GM12872 (cell line): Measurements from ENCODE around the gene GDPD4.

Source experiments
- TF ChIP-seq, protein P1 (sequence below): IDR thresholded peaks from 3 replicates; pipeline ENCODE4 v1.5.1; 2011; ENCODE audit warnings: low read depth, mild to moderate bottlenecking, low read length, moderate library complexity; ENCODE audit not compliant: insufficient read depth

The GDPD4 gene

DNA sequence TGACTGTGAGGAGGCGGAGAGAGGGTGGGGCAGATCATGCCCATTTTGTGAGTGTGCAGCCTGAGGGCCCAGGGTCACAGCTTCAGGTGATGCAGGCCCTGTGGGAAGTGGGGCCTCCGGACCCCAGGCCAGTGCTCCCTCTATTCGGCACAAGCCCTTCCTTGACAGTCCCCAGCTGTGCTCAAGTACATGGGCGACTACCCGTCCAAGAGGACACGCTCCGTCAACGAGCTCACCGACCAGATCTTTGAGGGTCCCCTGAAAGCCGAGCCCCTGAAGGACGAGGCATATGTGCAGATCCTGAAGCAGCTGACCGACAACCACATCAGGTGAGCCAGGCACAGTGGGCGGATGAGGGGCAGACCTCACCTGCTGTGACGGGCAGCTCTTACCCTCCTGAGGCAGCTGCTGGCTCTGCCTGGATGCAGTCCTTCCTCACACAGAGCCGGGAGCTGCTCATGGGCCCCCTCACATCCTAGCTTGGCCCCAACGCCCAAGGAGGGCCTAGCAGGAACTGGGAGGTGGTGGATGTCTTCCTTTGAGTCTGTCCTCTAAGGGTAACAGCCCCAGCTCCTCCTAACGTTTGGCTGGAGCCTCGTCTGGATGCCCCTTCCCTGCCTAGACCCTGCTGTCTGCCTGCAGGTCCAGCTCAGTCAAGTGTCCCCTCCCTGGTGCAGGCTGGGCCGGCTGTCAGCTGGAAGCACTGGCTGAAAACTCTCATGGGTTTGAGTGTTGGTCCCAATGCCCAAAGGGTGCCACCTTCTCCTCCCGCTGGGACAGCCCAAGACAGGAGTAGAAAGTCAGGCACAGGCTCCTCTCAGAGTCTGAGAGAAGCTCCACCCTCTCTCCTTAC lies 97.4 kb downstream of the GDPD4 start:
- TF ChIP-seq, protein P1, sequence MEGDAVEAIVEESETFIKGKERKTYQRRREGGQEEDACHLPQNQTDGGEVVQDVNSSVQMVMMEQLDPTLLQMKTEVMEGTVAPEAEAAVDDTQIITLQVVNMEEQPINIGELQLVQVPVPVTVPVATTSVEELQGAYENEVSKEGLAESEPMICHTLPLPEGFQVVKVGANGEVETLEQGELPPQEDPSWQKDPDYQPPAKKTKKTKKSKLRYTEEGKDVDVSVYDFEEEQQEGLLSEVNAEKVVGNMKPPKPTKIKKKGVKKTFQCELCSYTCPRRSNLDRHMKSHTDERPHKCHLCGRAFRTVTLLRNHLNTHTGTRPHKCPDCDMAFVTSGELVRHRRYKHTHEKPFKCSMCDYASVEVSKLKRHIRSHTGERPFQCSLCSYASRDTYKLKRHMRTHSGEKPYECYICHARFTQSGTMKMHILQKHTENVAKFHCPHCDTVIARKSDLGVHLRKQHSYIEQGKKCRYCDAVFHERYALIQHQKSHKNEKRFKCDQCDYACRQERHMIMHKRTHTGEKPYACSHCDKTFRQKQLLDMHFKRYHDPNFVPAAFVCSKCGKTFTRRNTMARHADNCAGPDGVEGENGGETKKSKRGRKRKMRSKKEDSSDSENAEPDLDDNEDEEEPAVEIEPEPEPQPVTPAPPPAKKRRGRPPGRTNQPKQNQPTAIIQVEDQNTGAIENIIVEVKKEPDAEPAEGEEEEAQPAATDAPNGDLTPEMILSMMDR = no peak

DNA sequence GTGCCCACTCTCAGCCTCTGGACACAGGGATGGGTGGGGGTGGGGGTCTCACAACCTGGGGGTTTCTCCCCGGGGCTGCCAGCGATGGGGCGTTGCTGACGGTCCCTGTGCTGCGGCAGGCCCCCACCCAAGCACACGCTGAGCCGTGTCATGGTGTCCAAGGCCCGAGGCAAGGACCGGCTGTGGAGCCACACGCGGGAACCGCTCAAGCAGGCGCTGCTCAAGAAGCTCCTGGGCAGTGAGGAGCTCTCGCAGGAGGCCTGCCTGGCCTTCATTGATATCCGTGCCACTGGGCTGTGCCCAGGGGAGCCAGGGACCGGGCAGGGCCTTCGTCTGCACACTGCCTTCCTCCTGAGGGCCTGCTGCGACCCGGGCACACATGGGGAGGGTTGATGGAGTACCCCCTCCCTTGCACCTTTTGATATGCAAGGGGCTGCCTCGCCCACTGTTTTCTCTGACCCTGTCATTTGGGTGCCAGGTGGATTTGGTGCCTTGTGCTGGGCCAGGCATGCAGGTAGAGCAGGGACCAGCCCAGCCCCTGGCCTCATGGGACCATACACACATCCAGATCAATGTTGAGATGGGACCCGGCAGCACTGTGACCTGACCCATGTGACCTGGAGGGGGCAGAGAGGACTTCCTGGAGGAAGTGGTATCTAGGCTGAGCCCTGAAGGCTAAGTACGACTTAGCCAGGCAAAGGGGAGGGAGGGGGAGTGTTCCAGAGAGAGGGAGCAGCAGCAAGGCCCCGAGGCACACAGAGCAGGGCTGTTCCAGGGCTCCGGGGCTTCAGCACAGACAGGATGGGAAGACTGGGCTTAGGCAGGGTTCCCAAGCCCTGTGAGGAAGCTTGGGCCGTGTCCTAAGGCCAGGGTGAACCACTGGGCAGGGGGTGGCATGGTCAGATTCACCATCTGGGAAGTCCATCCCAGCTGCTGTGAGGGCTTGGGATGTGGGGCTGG lies 98.3 kb downstream of the GDPD4 start:
- TF ChIP-seq, protein P1 = no peak

DNA sequence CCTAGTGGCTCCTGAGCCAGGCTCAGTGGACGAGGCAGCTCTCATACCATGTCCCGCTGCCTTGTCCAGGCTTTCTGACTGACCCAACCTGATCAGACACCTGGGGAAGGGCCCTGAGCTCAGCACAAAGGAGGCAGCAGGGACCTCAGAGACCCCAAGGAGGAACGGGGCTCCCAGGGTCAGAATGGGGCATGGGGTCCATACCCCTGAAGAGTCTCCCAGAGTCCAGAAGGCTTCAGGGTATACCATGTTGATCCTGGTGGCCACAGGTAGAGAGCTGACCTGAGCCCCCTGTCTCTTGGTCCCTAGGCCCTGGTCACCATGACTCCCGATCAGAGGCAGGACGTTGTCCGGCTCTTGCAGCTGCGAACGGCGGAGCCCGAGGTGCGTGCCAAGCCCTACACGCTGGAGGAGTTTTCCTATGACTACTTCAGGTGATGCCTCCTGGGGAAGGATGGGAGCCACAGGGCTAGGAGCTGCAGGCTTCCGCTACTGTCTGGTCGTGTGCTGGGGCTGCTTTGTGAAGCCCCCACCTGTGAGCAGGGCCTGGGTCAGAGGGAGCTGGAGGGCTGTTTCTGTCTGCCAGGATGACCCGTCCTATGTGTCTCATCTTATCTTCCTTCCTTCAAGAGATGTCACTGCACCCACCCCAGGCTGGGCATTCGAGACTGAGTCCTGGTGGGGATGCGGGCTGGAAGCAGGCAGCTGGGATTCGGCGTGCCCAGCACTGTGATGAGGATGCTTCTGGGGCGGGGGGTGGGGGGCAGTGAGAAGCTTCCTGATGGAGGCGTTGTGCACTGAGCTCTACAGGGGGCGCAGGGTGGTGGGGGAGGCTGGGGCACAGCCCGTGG lies 99.3 kb downstream of the GDPD4 start:
- TF ChIP-seq, protein P1 = no peak

DNA sequence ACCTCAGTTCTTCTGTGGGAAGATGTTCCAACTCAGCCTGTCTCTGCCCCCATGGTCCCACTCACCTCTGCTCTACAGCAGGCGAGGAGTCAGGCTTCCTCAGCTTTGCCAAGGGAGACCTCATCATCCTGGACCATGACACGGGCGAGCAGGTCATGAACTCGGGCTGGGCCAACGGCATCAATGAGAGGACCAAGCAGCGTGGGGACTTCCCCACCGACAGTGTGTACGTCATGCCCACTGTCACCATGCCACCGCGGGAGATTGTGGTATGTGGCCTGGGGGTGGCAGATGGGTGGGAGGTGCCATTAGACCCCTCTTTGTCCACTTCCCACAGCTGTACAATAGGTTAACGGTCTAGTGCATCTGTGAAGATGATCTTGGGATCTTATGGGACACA lies 100.1 kb downstream of the GDPD4 start:
- TF ChIP-seq, protein P1 = no peak

DNA sequence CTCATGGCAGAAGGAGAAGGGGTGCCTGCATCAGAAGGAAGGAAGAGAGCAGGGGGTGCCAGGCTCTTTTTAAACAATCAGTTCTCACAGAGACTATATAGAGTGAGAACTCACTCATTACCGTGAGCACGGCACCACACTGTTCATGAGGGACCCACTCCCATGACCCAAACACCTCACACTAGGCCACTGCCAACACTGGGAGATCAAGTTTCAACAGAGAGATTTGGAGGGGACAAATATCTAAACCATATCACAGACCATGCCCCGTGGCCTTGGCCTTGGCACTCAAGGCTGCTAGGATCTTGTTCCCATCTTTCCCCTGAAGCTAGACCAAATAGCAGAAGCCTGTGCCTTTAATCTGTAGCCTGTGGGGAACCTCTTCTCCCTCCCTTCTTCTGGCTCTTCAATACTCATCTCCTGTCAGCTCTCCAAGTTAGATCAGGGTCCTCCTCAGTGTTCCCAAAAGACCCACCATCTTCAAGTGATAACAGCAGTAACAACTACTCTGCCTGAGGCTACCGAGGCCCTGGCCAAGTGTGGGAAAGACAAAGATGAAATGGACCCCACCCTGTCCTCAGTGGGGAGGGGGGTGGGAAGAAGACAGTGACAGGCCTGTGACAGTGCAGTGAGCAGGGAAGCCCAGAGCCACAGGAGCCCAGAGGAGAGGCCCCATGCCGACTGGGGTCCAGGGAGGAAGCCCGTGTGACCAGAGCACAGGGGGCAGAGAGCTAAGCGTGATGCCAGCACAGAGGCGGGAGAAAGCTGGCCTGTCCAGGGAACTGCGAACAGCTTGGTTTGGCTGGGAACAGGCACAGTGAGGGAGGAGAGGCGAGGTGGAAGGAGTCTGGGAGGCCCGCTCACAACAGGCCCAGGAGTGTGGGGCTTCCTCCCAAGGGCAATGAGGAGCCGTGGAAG lies 100.9 kb downstream of the GDPD4 start:
- TF ChIP-seq, protein P1 = no peak

DNA sequence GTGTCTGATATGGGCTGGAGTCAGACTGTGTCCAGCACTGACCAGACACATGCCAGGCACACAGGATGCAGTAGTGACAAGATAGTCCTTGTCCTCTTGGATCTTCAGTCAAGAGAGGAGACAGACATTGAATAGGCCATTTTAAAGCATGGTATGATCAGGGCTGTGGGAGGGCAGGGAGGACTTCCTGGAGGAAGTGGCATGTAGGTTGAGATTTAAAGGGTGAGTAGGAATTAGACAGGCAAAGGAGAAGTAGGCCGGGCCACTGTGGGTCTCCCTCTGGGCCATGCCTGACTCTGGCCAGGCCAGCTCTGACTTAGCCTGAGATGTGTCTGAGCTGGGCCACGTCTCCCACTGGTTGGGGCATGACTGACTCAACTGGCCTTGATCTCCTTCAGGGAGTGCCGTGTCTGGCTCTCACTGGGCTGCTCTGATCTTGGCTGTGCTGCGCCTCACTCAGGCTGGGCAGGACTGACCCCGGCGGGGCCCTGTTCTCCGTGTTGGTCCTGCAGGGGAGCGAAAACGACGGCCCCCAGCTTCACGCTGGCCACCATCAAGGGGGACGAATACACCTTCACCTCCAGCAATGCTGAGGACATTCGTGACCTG lies 102.2 kb downstream of the GDPD4 start:
- TF ChIP-seq, protein P1 = no peak
